ENCODE data around the gene FXYD4.

Gene FXYD4

DNA sequence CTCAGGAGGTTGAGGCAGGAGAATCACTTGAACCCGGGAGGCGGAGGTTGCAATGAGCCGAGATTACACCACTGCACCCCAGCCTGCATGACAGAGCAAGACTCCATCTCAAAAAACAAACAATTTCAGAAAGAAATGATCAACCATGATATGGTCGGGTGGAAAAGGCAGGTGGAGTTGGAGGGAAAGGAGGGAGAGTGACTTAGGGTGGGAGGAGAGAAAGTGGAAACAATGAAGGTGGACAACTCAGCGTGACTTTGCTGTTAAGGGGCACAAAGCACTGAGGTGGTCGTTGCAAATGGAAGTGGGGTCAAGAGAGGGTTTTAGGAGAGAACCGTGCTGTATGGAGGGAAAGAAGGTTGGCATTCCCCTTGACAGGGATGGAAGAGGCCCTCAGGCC, 30.0 kb upstream of the FXYD4 start:
- no peak for DNase-seq (ENCODE audit: extremely low read depth, insufficient read length)

GRCh38 chr10:43342279-43343125, 28.9 kb upstream of the FXYD4 start:
- Histone ChIP-seq H3K4me3 (replicated peaks; ENCODE audit: low read depth, low read length) (no peak overlapping the region), H3K36me3 (ENCODE audit: control insufficient read depth, insufficient read depth, low read length) (no peaks in the 10 kb centered on the region), H3K27me3 (replicated peaks; ENCODE audit: control insufficient read depth, insufficient read depth, low read length) (no peaks in the 10 kb centered on the region; the same call in 1 of the 2 replicates)
- TF ChIP-seq, protein P1, sequence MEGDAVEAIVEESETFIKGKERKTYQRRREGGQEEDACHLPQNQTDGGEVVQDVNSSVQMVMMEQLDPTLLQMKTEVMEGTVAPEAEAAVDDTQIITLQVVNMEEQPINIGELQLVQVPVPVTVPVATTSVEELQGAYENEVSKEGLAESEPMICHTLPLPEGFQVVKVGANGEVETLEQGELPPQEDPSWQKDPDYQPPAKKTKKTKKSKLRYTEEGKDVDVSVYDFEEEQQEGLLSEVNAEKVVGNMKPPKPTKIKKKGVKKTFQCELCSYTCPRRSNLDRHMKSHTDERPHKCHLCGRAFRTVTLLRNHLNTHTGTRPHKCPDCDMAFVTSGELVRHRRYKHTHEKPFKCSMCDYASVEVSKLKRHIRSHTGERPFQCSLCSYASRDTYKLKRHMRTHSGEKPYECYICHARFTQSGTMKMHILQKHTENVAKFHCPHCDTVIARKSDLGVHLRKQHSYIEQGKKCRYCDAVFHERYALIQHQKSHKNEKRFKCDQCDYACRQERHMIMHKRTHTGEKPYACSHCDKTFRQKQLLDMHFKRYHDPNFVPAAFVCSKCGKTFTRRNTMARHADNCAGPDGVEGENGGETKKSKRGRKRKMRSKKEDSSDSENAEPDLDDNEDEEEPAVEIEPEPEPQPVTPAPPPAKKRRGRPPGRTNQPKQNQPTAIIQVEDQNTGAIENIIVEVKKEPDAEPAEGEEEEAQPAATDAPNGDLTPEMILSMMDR (IDR thresholded peaks at IDR 0.05; ENCODE audit: insufficient read depth, low read length, poor library complexity, severe bottlenecking) = no peak
- DNase-seq (ENCODE audit: extremely low read depth, insufficient read length) = no peak

More for the DNA sequence above, 30.0 kb upstream of the FXYD4 start:
- TF ChIP-seq, protein P1 (IDR thresholded peaks at IDR 0.05; ENCODE audit: insufficient read depth, low read length, poor library complexity, severe bottlenecking) = no peak
- Histone ChIP-seq H3K27me3 (replicated peaks; ENCODE audit: control insufficient read depth, insufficient read depth, low read length) (no peaks in the 10 kb centered on the region; the same call in 1 of the 2 replicates), H3K4me3 (replicated peaks; ENCODE audit: low read depth, low read length) (no peak overlapping the region), H3K36me3 (ENCODE audit: control insufficient read depth, insufficient read depth, low read length) (no peaks in the 10 kb centered on the region)

- H3K4me3 ChIP-seq (replicated peaks; ENCODE audit: low read depth, low read length) = no peak overlapping the region
- H3K27me3 ChIP-seq (replicated peaks; ENCODE audit: control insufficient read depth, insufficient read depth, low read length) = no peaks in the 10 kb centered on the region; the same call in 1 of the 2 replicates
- DNase-seq (ENCODE audit: extremely low read depth, insufficient read length) = no peak
- H3K36me3 ChIP-seq (ENCODE audit: control insufficient read depth, insufficient read depth, low read length) = no peaks in the 10 kb centered on the region
- TF ChIP-seq, protein P1 (IDR thresholded peaks at IDR 0.05; ENCODE audit: insufficient read depth, low read length, poor library complexity, severe bottlenecking) = no peak
These were observed 28.3 kb upstream of the FXYD4 start for GRCh38 chr10:43343126-43343525.

DNA sequence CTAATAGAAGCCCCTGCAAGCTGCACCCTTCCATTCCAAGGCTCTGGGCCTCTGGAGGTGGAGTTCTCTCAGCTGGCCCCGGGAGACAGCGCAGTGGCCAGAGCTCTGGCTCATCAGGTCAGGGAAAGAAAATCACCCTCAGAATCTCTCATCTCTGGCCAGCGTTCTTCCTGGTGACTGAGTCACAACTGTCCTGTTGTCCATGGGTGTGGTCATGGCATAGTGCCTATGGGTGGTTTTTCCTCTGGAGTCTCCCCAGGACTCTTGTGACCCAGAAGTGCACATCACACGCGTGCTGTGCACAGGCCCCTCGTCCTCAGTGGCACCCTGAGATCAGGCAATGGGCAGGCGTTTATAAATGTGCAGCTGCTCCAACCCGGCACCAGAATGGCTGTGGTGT, 27.4 kb upstream of the FXYD4 start:
- no peaks in the 10 kb centered on the region; the same call in 1 of the 2 replicates for H3K27me3 ChIP-seq (replicated peaks; ENCODE audit: control insufficient read depth, insufficient read depth, low read length)
- H3K4me3 ChIP-seq (replicated peaks; ENCODE audit: low read depth, low read length) = no peak overlapping the region
- H3K36me3 ChIP-seq (ENCODE audit: control insufficient read depth, insufficient read depth, low read length) = no peaks in the 10 kb centered on the region
- no peak for DNase-seq (ENCODE audit: extremely low read depth, insufficient read length)
- TF ChIP-seq, protein P1 (IDR thresholded peaks at IDR 0.05; ENCODE audit: insufficient read depth, low read length, poor library complexity, severe bottlenecking) = no peak

- TF ChIP-seq, protein P1 (IDR thresholded peaks at IDR 0.05; ENCODE audit: insufficient read depth, low read length, poor library complexity, severe bottlenecking) = no peak
- no peaks in the 10 kb centered on the region for H3K36me3 ChIP-seq (ENCODE audit: control insufficient read depth, insufficient read depth, low read length)
- no peak for DNase-seq (ENCODE audit: extremely low read depth, insufficient read length)
These were observed 23.4 kb upstream of the FXYD4 start for GRCh38 chr10:43347997-43348396.

More at GRCh38 chr10:43347997-43348396, 23.4 kb upstream of the FXYD4 start:
- Histone ChIP-seq H3K4me3 (replicated peaks; ENCODE audit: low read depth, low read length) (no peak overlapping the region), H3K27me3 (replicated peaks; ENCODE audit: control insufficient read depth, insufficient read depth, low read length) (no peaks in the 10 kb centered on the region; the same call in 1 of the 2 replicates)

All from GM06990 (cell line).